ENCODE measurements around the gene GRB14.

The GRB14 gene

GRCh38 chr2:164522561-164522981, 98.7 kb downstream of the GRB14 start:
- DNase-seq (ENCODE audit: insufficient read length, low spot score): no peak
- no peak for TF ChIP-seq CTCF (IDR thresholded peaks at IDR 0.05; ENCODE audit: insufficient read depth, missing control alignments)
- FAIRE-seq: no peak

GRCh38 chr2:164515734-164516133, 105.5 kb downstream of the GRB14 start:
- no peak for FAIRE-seq
- no peak for TF ChIP-seq CTCF (IDR thresholded peaks at IDR 0.05; ENCODE audit: insufficient read depth, missing control alignments)
- no peak for DNase-seq (ENCODE audit: insufficient read length, low spot score)

GRCh38 chr2:164515030-164515429, 106.3 kb downstream of the GRB14 start:
- FAIRE-seq (no peak), DNase-seq (ENCODE audit: insufficient read length, low spot score) (no peak)
- TF ChIP-seq CTCF (IDR thresholded peaks at IDR 0.05; ENCODE audit: insufficient read depth, missing control alignments): no peak

GRCh38 chr2:164514491-164514890, 106.8 kb downstream of the GRB14 start:
- TF ChIP-seq CTCF (IDR thresholded peaks at IDR 0.05; ENCODE audit: insufficient read depth, missing control alignments): no peak
- FAIRE-seq (no peak), DNase-seq (ENCODE audit: insufficient read length, low spot score) (no peak)

- FAIRE-seq: no peak
- DNase-seq (ENCODE audit: insufficient read length, low spot score): no peak
- no peak for TF ChIP-seq CTCF (IDR thresholded peaks at IDR 0.05; ENCODE audit: insufficient read depth, missing control alignments)
Measured at GRCh38 chr2:164512871-164513270, 108.4 kb downstream of the GRB14 start.

- FAIRE-seq (no peak), DNase-seq (ENCODE audit: insufficient read length, low spot score) (no peak)
- TF ChIP-seq CTCF (IDR thresholded peaks at IDR 0.05; ENCODE audit: insufficient read depth, missing control alignments): no peak
Measured at GRCh38 chr2:164511738-164512137, 109.5 kb downstream of the GRB14 start.

GRCh38 chr2:164510895-164511294, 110.4 kb downstream of the GRB14 start:
- no peak for DNase-seq (ENCODE audit: insufficient read length, low spot score)
- FAIRE-seq: no peak
- no peak for TF ChIP-seq CTCF (IDR thresholded peaks at IDR 0.05; ENCODE audit: insufficient read depth, missing control alignments)
